CD4-positive, alpha-beta T cell (primary cell): ENCODE data around the gene P3H3. TPM values are rescaled to one million over a fixed set of nuclear protein-coding genes. Genes with fewer than 3 reads are reported as not detected.

Source experiments
- ATAC-seq: fragments of 200-7000 bp; cut with Tn5 transposase; one replicate; pipeline ENCODE4 v1.10.0; 2022; ENCODE audit warnings: mild to moderate bottlenecking; ENCODE audit not compliant: poor library complexity
- CTCF ChIA-PET: fragments of 350-600 bp; sonication (Branson Sonifier 250); formaldehyde crosslinking; loops from one replicate; lab custom pipeline; 2021; ENCODE audit warnings: antibody characterized with exemption, inconsistent platforms; lab: Charles Lee
- POLR2A ChIA-PET: fragments of 350-600 bp; sonication (Branson Sonifier 250); formaldehyde crosslinking; loops from one replicate; lab custom pipeline; 2021; ENCODE audit warnings: antibody characterized with exemption, inconsistent platforms; lab: Charles Lee
- DNase-seq, 14 experiments: peaks; one replicate each; pipeline ENCODE4 v3.0.0-alpha.2; 2013 to 2020; ENCODE audit warnings: mixed read lengths in 2 of 14
- H3K27ac ChIP-seq, 2 donors: one replicate each; pipeline versions ENCODE4 v1.5.1 to v1.7.0; 2013; ENCODE audit warnings: low read length in 2 of 2, low read depth in 1 of 2, mild to moderate bottlenecking in 1 of 2
- H3K27me3 ChIP-seq, 2 experiments: 1 replicate in 1 of 2; 2 replicates in 1 of 2; pipeline versions ENCODE4 v1.6.1 to v1.7.0; 2013; ENCODE audit warnings: low read length in 2 of 2, control low read depth in 1 of 2, mild to moderate bottlenecking in 1 of 2, moderate library complexity in 1 of 2; ENCODE audit not compliant: insufficient read depth in 2 of 2, control insufficient read depth in 1 of 2
- H3K36me3 ChIP-seq: one replicate; pipeline ENCODE4 v1.6.1; 2013; ENCODE audit warnings: low read length, control low read depth; ENCODE audit not compliant: insufficient read depth
- H3K4me1 ChIP-seq: one replicate; pipeline ENCODE4 v1.6.1; 2013; ENCODE audit warnings: low read length, control low read depth; ENCODE audit not compliant: insufficient read depth
- H3K4me3 ChIP-seq: one replicate; pipeline ENCODE4 v1.5.1; 2013; ENCODE audit warnings: mild to moderate bottlenecking, low read length, moderate library complexity
- H3K9me3 ChIP-seq, 2 experiments: 1 replicate in 1 of 2; 2 replicates in 1 of 2; pipeline versions ENCODE4 v1.6.1 to v1.7.0; 2013; ENCODE audit warnings: low read length in 2 of 2, mild to moderate bottlenecking in 2 of 2, control low read depth in 1 of 2, moderate library complexity in 1 of 2; ENCODE audit not compliant: control insufficient read depth in 1 of 2, insufficient read depth in 1 of 2
- H3K27ac Mint-ChIP-seq: one replicate; pipeline ENCODE4 v1.8.0; 2020; ENCODE audit warnings: mixed read lengths
- H3K27me3 Mint-ChIP-seq: one replicate; pipeline ENCODE4 v1.8.0; 2021; ENCODE audit warnings: mixed read lengths
- H3K36me3 Mint-ChIP-seq: one replicate; pipeline ENCODE4 v1.8.0; 2021; ENCODE audit warnings: low read depth, mixed read lengths
- H3K4me1 Mint-ChIP-seq: one replicate; pipeline ENCODE4 v1.8.0; 2021; ENCODE audit warnings: low read depth, mixed read lengths
- H3K4me3 Mint-ChIP-seq: one replicate; pipeline ENCODE4 v1.8.0; 2020; ENCODE audit warnings: mild to moderate bottlenecking, mixed read lengths
- H3K9me3 Mint-ChIP-seq: one replicate; pipeline ENCODE4 v1.8.0; 2020; ENCODE audit warnings: mixed read lengths
- CTCF ChIP-seq: fragments of 200-600 bp; IDR thresholded peaks from one replicate; pipeline ENCODE4 v1.8.0; 2022; ENCODE audit warnings: antibody characterized with exemption, mild to moderate bottlenecking
- intact Hi-C, 2 experiments: fragments of 100-400 bp; cut with DNase I in 1 of 2; cut with micrococcal nuclease in 1 of 2; formaldehyde crosslinking; loops; one replicate each; pipeline versions ENCODE4 v1.15.1 to v1.9.0; 2023 to 2025; cut with DNase I, micrococcal nuclease
- total RNA-seq, 174 experiments: library from RNA in 2 of 174; stranded (reverse) in 2 of 174; gene quantifications; one replicate each; pipeline ENCODE4 v1.2.3 and lab custom pipeline; 2021 to 2026

The P3H3 gene
- total RNA-seq, 2 experiments from 2014 or later: 2.5 to 4.1 TPM

- no peak overlapping the region for H3K4me3 ChIP-seq
- no peaks in the 10 kb centered on the region for H3K9me3 ChIP-seq
- no peak for TF ChIP-seq CTCF
- intact Hi-C loops: no loop called here
- H3K4me1 Mint-ChIP-seq: no peaks in the 10 kb centered on the region
- no peak overlapping the region for H3K4me3 Mint-ChIP-seq
- no peak overlapping the region for H3K27ac Mint-ChIP-seq
- H3K36me3 Mint-ChIP-seq: no peaks in the 10 kb centered on the region
- no peaks in the 10 kb centered on the region for H3K27me3 ChIP-seq
- DNase-seq (no peak), ATAC-seq (no peak)
- H3K27me3 Mint-ChIP-seq: no peaks in the 10 kb centered on the region
- POLR2A ChIA-PET: no interaction called here
- H3K9me3 Mint-ChIP-seq: no peaks in the 10 kb centered on the region
- CTCF ChIA-PET: interaction anchor here (1.2 kb wide), 1 partner anchor 27 kb away, joined by 3 read pairs; no protein-coding TSS in a partner anchor
- no peak overlapping the region for H3K27ac ChIP-seq
- H3K36me3 ChIP-seq: no peaks in the 10 kb centered on the region
- H3K4me1 ChIP-seq: peaks cover 4% of the 10 kb centered on the region
Measured at GRCh38 chr12:6845395-6845794, 17.2 kb downstream of the P3H3 start.

GRCh38 chr12:6846316-6846869, 18.2 kb downstream of the P3H3 start:
- Mint-ChIP-seq H3K4me1 (peaks cover 5% of the 10 kb centered on the region), H3K9me3 (no peaks in the 10 kb centered on the region), H3K4me3 (no peak overlapping the region), H3K27me3 (no peaks in the 10 kb centered on the region), H3K27ac (no peak overlapping the region), H3K36me3 (peaks cover 1% of the 10 kb centered on the region)
- ChIA-PET POLR2A (no interaction called here), CTCF (interaction anchor here (1.2 kb wide), 1 partner anchor 26 kb away, joined by 3 read pairs; no protein-coding TSS in a partner anchor)
- H3K4me3 ChIP-seq: no peak overlapping the region
- no peaks in the 10 kb centered on the region for H3K9me3 ChIP-seq
- no peak for ATAC-seq
- H3K36me3 ChIP-seq: no peaks in the 10 kb centered on the region
- H3K27ac ChIP-seq: no peak overlapping the region
- H3K27me3 ChIP-seq: no peaks in the 10 kb centered on the region
- intact Hi-C loops: no loop called here
- no peak for DNase-seq
- no peak for TF ChIP-seq CTCF
- peaks cover 14% of the 10 kb centered on the region for H3K4me1 ChIP-seq

- POLR2A ChIA-PET: no interaction called here
Measured at GRCh38 chr12:6847676-6848075, 19.5 kb downstream of the P3H3 start.

More at GRCh38 chr12:6847676-6848075, 19.5 kb downstream of the P3H3 start:
- DNase-seq: no peak
- Mint-ChIP-seq H3K27me3 (no peaks in the 10 kb centered on the region), H3K9me3 (no peaks in the 10 kb centered on the region), H3K4me3 (no peak overlapping the region), H3K27ac (no peak overlapping the region), H3K36me3 (peaks cover 12% of the 10 kb centered on the region), H3K4me1 (peaks cover 8% of the 10 kb centered on the region)
- H3K27ac ChIP-seq: no peak overlapping the region
- H3K4me1 ChIP-seq: peaks cover 21% of the 10 kb centered on the region
- no peaks in the 10 kb centered on the region for H3K9me3 ChIP-seq
- CTCF ChIA-PET: no interaction called here
- intact Hi-C loops: no loop called here
- ATAC-seq: no peak
- H3K27me3 ChIP-seq: no peaks in the 10 kb centered on the region
- H3K4me3 ChIP-seq: no peak overlapping the region
- H3K36me3 ChIP-seq: no peaks in the 10 kb centered on the region
- TF ChIP-seq CTCF: no peak
